Sigmoid colon (tissue), 7 donors: Measurements from ENCODE around the gene NAALADL2. TPM values are rescaled to one million over a fixed set of nuclear protein-coding genes. Genes with fewer than 3 reads are reported as not detected.

ENCODE experiments used
- DNase-seq: peaks from one replicate; pipeline ENCODE4 v3.0.0-alpha.2; 2019
- H3K27ac ChIP-seq, 4 donors: fragments of 200-600 bp; sonication (generic); one replicate each; pipeline ENCODE4 v1.5.1; 2016 to 2019; ENCODE audit warnings: mild to moderate bottlenecking in 1 of 4
- H3K27me3 ChIP-seq, 3 donors: fragments of 200-600 bp; sonication (generic); one replicate each; pipeline ENCODE4 v1.5.1; 2019; ENCODE audit warnings: mild to moderate bottlenecking in 1 of 3
- H3K36me3 ChIP-seq, 4 donors: fragments of 200-600 bp; sonication (generic); one replicate each; pipeline ENCODE4 v1.5.1; 2016 to 2019
- H3K4me1 ChIP-seq, 4 donors: fragments of 200-600 bp; sonication (generic); one replicate each; pipeline ENCODE4 v1.5.1; 2017 to 2019
- H3K4me3 ChIP-seq, 4 donors: fragments of 200-600 bp; sonication (generic); one replicate each; pipeline ENCODE4 v1.5.1; 2017 to 2019; ENCODE audit warnings: mild to moderate bottlenecking in 2 of 4, moderate library complexity in 1 of 4
- H3K9me3 ChIP-seq, 4 donors: fragments of 200-600 bp in 3 of 4; sonication (generic) in 3 of 4; one replicate each; pipeline versions ENCODE4 v1.5.1 to v1.6.1; 2013 to 2019
- EP300 ChIP-seq, 4 donors: sonication (generic); formaldehyde crosslinking; IDR thresholded peaks; one replicate each; pipeline ENCODE4 v1.6.1; 2017; ENCODE audit warnings: antibody characterized with exemption in 4 of 4
- POLR2A ChIP-seq, 2 donors: fragments of 450-650 bp; IDR thresholded peaks; one replicate each; pipeline ENCODE4 v1.6.1; 2016; ENCODE audit warnings: antibody characterized with exemption in 2 of 2, mild to moderate bottlenecking in 2 of 2, moderate library complexity in 2 of 2
- POLR2AphosphoS5 ChIP-seq, 4 donors: sonication (generic); formaldehyde crosslinking; IDR thresholded peaks; one replicate each; pipeline ENCODE4 v1.6.1; 2017; ENCODE audit warnings: antibody characterized with exemption in 4 of 4
- WGBS, 2 donors: extraction: QIAGEN DNeasy Blood & Tissue Kit; methylation state at CpG; one replicate each; pipeline ENCODE4 v1.1.7; 2013; 5-methylcytosine and 5-hydroxymethylcytosine counted together
- intact Hi-C: fragments of 100-400 bp; cut with DNase I; formaldehyde crosslinking; loops from one replicate; pipeline ENCODE4 v1.15.1; 2023
- polyA plus RNA-seq, 3 donors: library from polyadenylated mRNA; stranded (reverse); fragments of 200-250 nt; gene quantifications; one replicate each; pipeline ENCODE4 v1.2.3, GENCODE V29; 2013
- small RNA-seq, 3 donors: library from RNA; depleted of rRNA; stranded (forward); fragments of <200 nt; gene quantifications; one replicate each; pipeline ENCODE3, GENCODE V24; 2016
- total RNA-seq, 4 donors: library from RNA; depleted of rRNA; stranded (reverse); fragments of >200 nt; gene quantifications; one replicate each; pipeline ENCODE4 v1.1.0, GENCODE V29; 2016
- TF ChIP-seq, protein P1 (sequence below), 4 experiments: fragments of 450-650 bp in 3 of 4; fragments of 200-600 bp in 1 of 4; IDR thresholded peaks; one replicate each; pipeline ENCODE4 v1.5.1; 2016 to 2019; ENCODE audit warnings: antibody characterized with exemption in 4 of 4, mild to moderate bottlenecking in 3 of 4, moderate library complexity in 2 of 4
- donor health status: healthy with polysubstance abuse.
- donor health status: Bipolar disorder and iron deficiency.
- donor health status: healthy.

Gene NAALADL2
- total and polyA plus RNA-seq, 7 donors = 0.46 to 18.5 (median 6.0) TPM

GRCh38 chr3:175851541-175851940 lies 992.4 kb downstream of the NAALADL2 start:
- Histone ChIP-seq H3K27ac (no peak overlapping the region), H3K9me3 (no peaks in the 10 kb centered on the region), H3K4me1 (no peaks in the 10 kb centered on the region), H3K4me3 (no peak overlapping the region), H3K36me3 (no peaks in the 10 kb centered on the region), H3K27me3 (no peaks in the 10 kb centered on the region)
- 91 to 92% methylated on average over 7 of the region's 7 CpGs for WGBS, 2 donors
- TF ChIP-seq, protein P1, sequence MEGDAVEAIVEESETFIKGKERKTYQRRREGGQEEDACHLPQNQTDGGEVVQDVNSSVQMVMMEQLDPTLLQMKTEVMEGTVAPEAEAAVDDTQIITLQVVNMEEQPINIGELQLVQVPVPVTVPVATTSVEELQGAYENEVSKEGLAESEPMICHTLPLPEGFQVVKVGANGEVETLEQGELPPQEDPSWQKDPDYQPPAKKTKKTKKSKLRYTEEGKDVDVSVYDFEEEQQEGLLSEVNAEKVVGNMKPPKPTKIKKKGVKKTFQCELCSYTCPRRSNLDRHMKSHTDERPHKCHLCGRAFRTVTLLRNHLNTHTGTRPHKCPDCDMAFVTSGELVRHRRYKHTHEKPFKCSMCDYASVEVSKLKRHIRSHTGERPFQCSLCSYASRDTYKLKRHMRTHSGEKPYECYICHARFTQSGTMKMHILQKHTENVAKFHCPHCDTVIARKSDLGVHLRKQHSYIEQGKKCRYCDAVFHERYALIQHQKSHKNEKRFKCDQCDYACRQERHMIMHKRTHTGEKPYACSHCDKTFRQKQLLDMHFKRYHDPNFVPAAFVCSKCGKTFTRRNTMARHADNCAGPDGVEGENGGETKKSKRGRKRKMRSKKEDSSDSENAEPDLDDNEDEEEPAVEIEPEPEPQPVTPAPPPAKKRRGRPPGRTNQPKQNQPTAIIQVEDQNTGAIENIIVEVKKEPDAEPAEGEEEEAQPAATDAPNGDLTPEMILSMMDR (IDR thresholded peaks at IDR 0.05) = no peak
- DNase-seq = no peak
- intact Hi-C loops = no loop called here

DNA sequence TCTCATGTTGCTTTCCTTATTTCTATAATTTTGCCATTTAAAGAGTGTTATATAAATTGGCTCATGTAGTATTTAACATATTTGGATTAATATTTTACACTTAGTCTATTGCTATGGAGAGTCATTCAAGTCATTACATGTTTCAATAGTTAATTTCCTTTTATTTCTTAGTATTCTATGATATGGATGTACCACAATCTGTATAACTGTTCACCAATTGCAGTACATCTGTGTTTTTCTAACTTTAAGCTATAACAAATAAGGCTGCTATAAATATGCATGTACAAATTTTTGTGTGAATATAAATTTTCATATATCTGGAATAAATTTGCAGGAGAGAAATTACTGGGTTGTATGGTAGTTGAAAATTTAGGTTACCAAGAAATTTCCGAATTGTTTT lies 993.4 kb downstream of the NAALADL2 start:
- no peaks in the 10 kb centered on the region for H3K4me1 ChIP-seq
- TF ChIP-seq, protein P1 (IDR thresholded peaks at IDR 0.05) = no peak
- TF ChIP-seq POLR2A (IDR thresholded peaks at IDR 0.05) (no peak), POLR2AphosphoS5 (IDR thresholded peaks at IDR 0.05) (no peak), EP300 (IDR thresholded peaks at IDR 0.05) (no peak)
- H3K27ac ChIP-seq = no peak overlapping the region
- no peak for DNase-seq
- no peak overlapping the region for H3K4me3 ChIP-seq
- no peaks in the 10 kb centered on the region for H3K9me3 ChIP-seq
- no peaks in the 10 kb centered on the region for H3K36me3 ChIP-seq
- intact Hi-C loops = no loop called here
- 87 to 94% methylated on average over 1 of the region's 1 CpG for WGBS, 2 donors
- H3K27me3 ChIP-seq = no peaks in the 10 kb centered on the region

DNA sequence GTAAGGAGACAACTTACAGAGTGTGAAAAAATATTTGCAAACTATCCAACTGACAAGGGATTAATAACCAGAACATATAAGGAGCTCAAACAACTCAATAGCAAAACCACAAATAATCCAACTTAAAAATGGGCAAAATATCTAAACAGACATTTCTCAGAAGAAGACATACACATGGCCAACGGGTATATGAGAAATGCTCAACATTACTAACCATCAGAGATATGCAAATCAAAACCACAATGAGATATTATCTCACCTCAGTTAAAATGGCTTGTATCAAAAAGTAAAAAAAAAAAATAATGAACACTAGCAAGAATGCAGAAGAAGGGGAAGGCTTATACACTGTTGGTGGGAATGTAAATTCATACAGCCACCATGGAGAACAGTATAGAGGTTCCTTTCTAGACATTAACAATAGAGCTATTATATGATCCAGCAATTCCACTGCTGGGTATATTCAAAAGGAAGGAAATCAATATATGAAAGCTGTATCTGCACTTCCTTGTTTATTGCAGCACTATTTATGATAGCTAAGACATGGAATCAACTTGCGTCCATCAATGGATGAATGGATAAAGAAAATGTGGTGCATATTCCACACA lies 998.6 kb downstream of the NAALADL2 start:
- DNase-seq = no peak
- WGBS, 2 donors = 78 to 84% methylated on average over 2 of the region's 2 CpGs
- TF ChIP-seq, protein P1 (IDR thresholded peaks at IDR 0.05) = no peak
- TF ChIP-seq POLR2A (IDR thresholded peaks at IDR 0.05) (no peak), EP300 (IDR thresholded peaks at IDR 0.05) (no peak), POLR2AphosphoS5 (IDR thresholded peaks at IDR 0.05) (no peak)
- Histone ChIP-seq H3K4me3 (no peak overlapping the region), H3K27me3 (no peaks in the 10 kb centered on the region), H3K36me3 (no peaks in the 10 kb centered on the region), H3K4me1 (no peaks in the 10 kb centered on the region), H3K27ac (no peak overlapping the region), H3K9me3 (no peaks in the 10 kb centered on the region)
- intact Hi-C loops = no loop called here

Small RNA genes within 50 kb of the gene (small RNA-seq; reads per million reads assigned to genes)
- gene MIR4789 (0 reads per million in 3 donors), gene RNU4-91P (0 to 0.07 (median 0) reads per million in 3 donors), gene RNU6-1233P (0 reads per million in 3 donors), gene RNU6-1317P (0 reads per million in 3 donors)
